Mesenchymal stem cell (in vitro differentiated cells and primary cell): ENCODE results near the gene HK1.
"Not testable (repeated sequence)": the region's sequence is repeated elsewhere in the genome, so short reads cannot be mapped to it uniquely, and the experiment has no call there.

Source experiments
- DNase-seq: peaks from one replicate; pipeline ENCODE4 v3.0.0-alpha.2; 2013
- H2AFZ ChIP-seq: one replicate; pipeline ENCODE4 v1.6.1; 2013; ENCODE audit warnings: low read depth, mild to moderate bottlenecking, control low read depth, inconsistent platforms, low read length, moderate library complexity
- H2AK5ac ChIP-seq: 2 replicates; pipeline ENCODE4 v1.6.1; 2013; ENCODE audit warnings: low read length, moderate library complexity, mild to moderate bottlenecking, inconsistent platforms; ENCODE audit not compliant: severe bottlenecking
- H2BK120ac ChIP-seq: one replicate; pipeline ENCODE4 v1.6.1; 2013; ENCODE audit warnings: low read depth, mild to moderate bottlenecking, inconsistent platforms, low read length, moderate library complexity
- H2BK12ac ChIP-seq, 2 experiments: one replicate each; pipeline ENCODE4 v1.6.1; 2013; ENCODE audit warnings: inconsistent platforms in 2 of 2, low read length in 2 of 2, mild to moderate bottlenecking in 2 of 2, moderate library complexity in 2 of 2, control low read depth in 1 of 2
- H2BK15ac ChIP-seq: one replicate; pipeline ENCODE4 v1.6.1; 2013; ENCODE audit warnings: mild to moderate bottlenecking, low read depth, inconsistent platforms; ENCODE audit not compliant: poor library complexity, severe bottlenecking
- H2BK5ac ChIP-seq: 2 replicates; pipeline ENCODE4 v1.6.1; 2013; ENCODE audit warnings: low read depth, mild to moderate bottlenecking, low read length, control low read depth, inconsistent platforms; ENCODE audit not compliant: poor library complexity, severe bottlenecking
- H3K14ac ChIP-seq, 2 experiments: one replicate each; pipeline ENCODE4 v1.6.1; 2013; ENCODE audit warnings: inconsistent platforms in 2 of 2, low read length in 2 of 2, control low read depth in 1 of 2, mild to moderate bottlenecking in 1 of 2, moderate library complexity in 1 of 2
- H3K18ac ChIP-seq, 2 experiments: one replicate each; pipeline ENCODE4 v1.6.1; 2013; ENCODE audit warnings: inconsistent platforms in 2 of 2, low read length in 2 of 2, control low read depth in 1 of 2, low read depth in 1 of 2, mild to moderate bottlenecking in 1 of 2
- H3K23ac ChIP-seq, 2 experiments: one replicate each; pipeline ENCODE4 v1.6.1; 2013; ENCODE audit warnings: inconsistent platforms in 2 of 2, low read length in 2 of 2, mild to moderate bottlenecking in 2 of 2, moderate library complexity in 2 of 2, control low read depth in 1 of 2
- H3K27ac ChIP-seq: 2 replicates; pipeline ENCODE4 v1.5.1; 2013; ENCODE audit warnings: mild to moderate bottlenecking, moderate library complexity, low read length, control low read depth, inconsistent platforms; ENCODE audit not compliant: poor library complexity, severe bottlenecking
- H3K27me3 ChIP-seq, 2 experiments: 2 replicates each; pipeline versions ENCODE4 v1.6.1 to v1.7.0; 2013; ENCODE audit warnings: low read length in 2 of 2, mild to moderate bottlenecking in 2 of 2, moderate library complexity in 2 of 2, control low read depth in 1 of 2, inconsistent platforms in 1 of 2; ENCODE audit not compliant: control insufficient read depth in 1 of 2, insufficient read depth in 1 of 2
- H3K36me3 ChIP-seq, 2 experiments: 2 replicates each; pipeline versions ENCODE4 v1.6.1 to v1.7.0; 2013; ENCODE audit warnings: low read length in 2 of 2, control low read depth in 1 of 2, inconsistent platforms in 1 of 2, low read depth in 1 of 2, mild to moderate bottlenecking in 1 of 2; ENCODE audit not compliant: insufficient read depth in 2 of 2, control insufficient read depth in 1 of 2
- H3K4ac ChIP-seq, 2 experiments: one replicate each; pipeline ENCODE4 v1.6.1; 2013; ENCODE audit warnings: inconsistent platforms in 2 of 2, low read length in 2 of 2, mild to moderate bottlenecking in 2 of 2, moderate library complexity in 2 of 2, control low read depth in 1 of 2, low read depth in 1 of 2
- H3K4me1 ChIP-seq: 2 replicates; pipeline ENCODE4 v1.6.1; 2013; ENCODE audit warnings: low read depth, low read length, control low read depth; ENCODE audit not compliant: control insufficient read depth, insufficient read depth
- H3K4me2 ChIP-seq: 2 replicates; pipeline ENCODE4 v1.6.1; 2013; ENCODE audit warnings: low read length, mild to moderate bottlenecking, inconsistent platforms; ENCODE audit not compliant: poor library complexity, severe bottlenecking
- H3K4me3 ChIP-seq, 2 experiments: 2 replicates each; pipeline versions ENCODE4 v1.5.1 to v1.7.0; 2013; ENCODE audit warnings: low read length in 2 of 2, mild to moderate bottlenecking in 2 of 2, control low read depth in 1 of 2, low read depth in 1 of 2; ENCODE audit not compliant: insufficient read depth in 1 of 2
- H3K79me1 ChIP-seq: replicated peaks from 2 replicates; pipeline ENCODE4 v1.6.1; 2013; ENCODE audit warnings: mild to moderate bottlenecking, control low read depth, low read length, inconsistent platforms; ENCODE audit not compliant: poor library complexity, severe bottlenecking
- H3K9ac ChIP-seq: 2 replicates; pipeline ENCODE4 v1.7.0; 2013; ENCODE audit warnings: mild to moderate bottlenecking, low read length, moderate library complexity
- H3K9me3 ChIP-seq: 2 replicates; pipeline ENCODE4 v1.7.0; 2013; ENCODE audit warnings: mild to moderate bottlenecking, low read length; ENCODE audit not compliant: control insufficient read depth
- H4K8ac ChIP-seq: one replicate; pipeline ENCODE4 v1.6.1; 2013; ENCODE audit warnings: inconsistent platforms, mild to moderate bottlenecking, low read length, moderate library complexity
- H4K91ac ChIP-seq: one replicate; pipeline ENCODE4 v1.6.1; 2013; ENCODE audit warnings: mild to moderate bottlenecking, low read length, inconsistent platforms
- WGBS: methylation state at CpG from one replicate; pipeline ENCODE4 v1.1.7; 2013; ENCODE audit warnings: mixed read lengths; 5-methylcytosine and 5-hydroxymethylcytosine counted together

Gene HK1

DNA sequence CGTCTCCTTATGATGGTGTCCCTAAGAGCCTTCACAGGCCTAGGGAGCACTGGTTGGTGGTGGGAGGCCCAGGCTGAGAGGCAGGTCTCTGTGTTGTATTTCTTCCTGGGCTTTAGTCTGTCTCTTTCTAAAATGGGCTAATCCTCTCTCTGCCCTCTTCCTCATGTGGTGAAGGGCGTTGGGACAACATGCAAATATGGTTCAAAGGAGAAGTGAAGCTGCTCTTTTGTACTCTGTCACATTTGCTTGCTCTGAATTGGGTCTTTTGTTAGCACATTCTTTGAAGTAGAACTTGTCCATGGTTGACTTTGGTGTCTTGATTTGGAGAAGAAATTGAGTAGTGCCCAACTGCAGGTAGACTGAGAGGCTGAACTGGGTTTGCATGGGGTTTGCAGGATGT lies 814 bp downstream of the HK1 start:
- H2BK5ac ChIP-seq, result no peak overlapping the region
- no peak overlapping the region for H3K9ac ChIP-seq
- peaks cover 8 to 10% of the 10 kb centered on the region in 2 experiments for H3K27me3 ChIP-seq
- H3K79me1 ChIP-seq, result no peaks in the 10 kb centered on the region
- H2AFZ ChIP-seq, result no peak overlapping the region
- no peak overlapping the region for H3K18ac ChIP-seq
- peaks cover 7% of the 10 kb centered on the region for H3K4me1 ChIP-seq
- no peak overlapping the region for H3K23ac ChIP-seq
- H3K27ac ChIP-seq, result peak overlapping the region; percentile 25
- H4K91ac ChIP-seq, result no peak overlapping the region
- H2AK5ac ChIP-seq, result peak overlapping the region; percentile 44
- H3K36me3 ChIP-seq, result no peaks in the 10 kb centered on the region
- 88% methylated on average over 2 of the region's 2 CpGs for WGBS
- H3K14ac ChIP-seq, result no peak overlapping the region
- no peak overlapping the region for H2BK120ac ChIP-seq
- H2BK12ac ChIP-seq, result no peak overlapping the region
- no peak overlapping the region for H4K8ac ChIP-seq
- H3K4me3 ChIP-seq, result no peak overlapping the region
- H3K4me2 ChIP-seq, result no peak overlapping the region
- peaks cover 6% of the 10 kb centered on the region for H3K9me3 ChIP-seq
- H2BK15ac ChIP-seq, result no peak overlapping the region
- H3K4ac ChIP-seq, result no peak overlapping the region
- no peak for DNase-seq

DNA sequence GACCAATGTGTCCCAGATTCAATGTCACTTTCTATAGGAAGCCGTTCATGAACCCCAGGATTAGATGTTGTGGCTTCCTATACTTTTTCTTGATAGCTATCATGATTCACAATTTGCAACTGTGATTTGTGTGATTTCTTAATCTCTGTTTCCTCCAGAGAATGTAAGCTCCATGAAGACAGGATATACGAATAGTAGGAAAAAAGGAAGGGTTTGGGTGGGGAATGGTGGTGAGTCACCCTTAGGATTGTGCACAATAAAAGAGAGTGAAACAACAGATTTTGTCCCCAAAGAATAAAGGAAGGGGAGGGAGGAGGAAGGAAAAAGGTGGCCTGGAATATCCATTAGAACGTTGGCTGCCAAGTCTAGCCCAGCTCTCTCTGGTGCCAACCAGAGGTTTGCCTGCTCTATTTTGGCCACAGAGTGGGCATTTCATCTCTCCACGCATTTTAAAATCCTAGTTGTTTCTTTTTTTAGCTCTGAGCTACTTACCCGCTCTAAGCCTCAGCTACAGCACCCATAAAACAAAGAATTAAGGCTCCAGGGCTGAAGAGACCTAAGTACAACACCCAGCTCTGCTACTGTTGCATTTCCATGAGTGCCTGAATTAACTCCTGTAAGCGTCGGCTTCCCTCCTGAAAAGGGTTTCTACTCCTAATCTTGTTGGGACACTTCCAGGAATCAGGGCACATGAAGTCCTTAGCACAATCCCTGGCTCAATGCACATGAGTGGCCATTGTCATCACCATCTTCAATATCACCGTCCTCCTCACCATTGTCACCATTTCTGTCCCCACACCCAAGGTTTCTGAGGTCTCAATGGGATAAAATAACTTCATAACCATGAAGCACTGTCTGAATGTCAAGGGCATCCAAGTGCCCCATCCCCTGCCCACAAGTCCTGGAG lies 3.5 kb downstream of the HK1 start:
- Histone ChIP-seq H3K36me3 (no peaks in the 10 kb centered on the region), H3K14ac (no peak overlapping the region)
- 91% methylated on average over 7 of the region's 8 CpGs for WGBS

DNA sequence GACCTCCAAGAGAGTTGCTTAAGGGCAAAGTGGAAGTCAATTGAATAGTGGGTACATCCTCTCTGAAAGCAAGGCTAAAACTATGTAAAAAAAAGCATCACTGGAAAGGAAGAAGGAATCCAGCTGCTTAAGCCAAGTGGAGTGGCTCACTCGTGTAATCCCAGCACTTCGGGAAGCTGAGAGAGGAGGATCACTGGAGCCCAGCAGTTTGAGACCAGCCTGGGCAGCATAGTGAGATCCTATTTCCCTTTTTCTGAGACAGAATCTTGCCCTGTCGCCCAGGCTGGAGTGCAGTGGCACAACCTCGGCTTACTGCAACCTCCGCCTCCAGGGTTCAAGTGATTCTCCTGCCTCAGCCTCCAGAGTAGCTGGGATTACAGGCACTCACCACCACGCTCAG lies 6.1 kb downstream of the HK1 start:
- H2AFZ ChIP-seq, H2BK12ac ChIP-seq, H4K8ac ChIP-seq, H2BK5ac ChIP-seq, H2BK120ac ChIP-seq, H2BK15ac ChIP-seq, H4K91ac ChIP-seq, H3K4me1 ChIP-seq, H2AK5ac ChIP-seq, DNase-seq, H3K4me3 ChIP-seq, H3K9ac ChIP-seq, H3K23ac ChIP-seq, H3K36me3 ChIP-seq, H3K9me3 ChIP-seq, H3K79me1 ChIP-seq, H3K4me2 ChIP-seq, H3K18ac ChIP-seq, H3K27ac ChIP-seq, H3K4ac ChIP-seq: not testable (repeated sequence)
- H3K14ac ChIP-seq, result peak overlapping the region in 1 of 2 experiments; percentile 15
- WGBS, result 89% methylated on average over 6 of the region's 6 CpGs
- peaks cover 12 to 14% of the 10 kb centered on the region in 2 experiments for H3K27me3 ChIP-seq

More for the DNA sequence above, 3.5 kb downstream of the HK1 start:
- H3K4me3 ChIP-seq, result no peak overlapping the region
- no peak overlapping the region for H4K91ac ChIP-seq
- no peak overlapping the region for H3K18ac ChIP-seq
- H2BK120ac ChIP-seq, result no peak overlapping the region
- H3K23ac ChIP-seq, result no peak overlapping the region
- peaks cover 8 to 14% of the 10 kb centered on the region in 2 experiments for H3K27me3 ChIP-seq
- H3K4me1 ChIP-seq, result peaks cover 7% of the 10 kb centered on the region
- H2BK5ac ChIP-seq, result no peak overlapping the region
- H3K4me2 ChIP-seq, result no peak overlapping the region
- peaks cover 6% of the 10 kb centered on the region for H3K9me3 ChIP-seq
- H2AFZ ChIP-seq, result no peak overlapping the region
- DNase-seq, result no peak
- no peak overlapping the region for H2BK12ac ChIP-seq
- no peak overlapping the region for H3K4ac ChIP-seq
- no peaks in the 10 kb centered on the region for H3K79me1 ChIP-seq
- no peak overlapping the region for H2BK15ac ChIP-seq
- no peak overlapping the region for H3K9ac ChIP-seq
- no peak overlapping the region for H2AK5ac ChIP-seq
- H4K8ac ChIP-seq, result no peak overlapping the region
- H3K27ac ChIP-seq, result no peak overlapping the region

DNA sequence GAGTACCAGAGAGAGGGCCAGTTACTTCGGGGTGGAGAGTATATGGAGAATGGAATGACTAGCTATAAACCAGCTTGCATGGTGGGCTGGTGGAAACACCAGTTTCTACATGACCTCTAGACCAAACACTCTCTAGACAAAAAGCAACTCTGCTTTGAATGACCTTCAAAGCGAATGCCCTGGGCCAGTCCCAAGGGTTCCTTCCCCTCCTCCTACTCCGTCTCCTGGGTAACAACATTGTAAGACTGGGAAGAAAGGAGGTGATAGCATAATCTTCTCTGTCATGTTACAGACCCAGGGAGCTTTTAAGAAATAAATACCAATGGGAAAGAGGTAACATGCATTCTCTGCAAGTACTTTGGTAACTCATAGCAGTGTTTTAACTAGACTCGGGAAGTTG lies 7.4 kb downstream of the HK1 start:
- Histone ChIP-seq H4K91ac (no peak overlapping the region), H3K27ac (no peak overlapping the region), H3K4me1 (no peaks in the 10 kb centered on the region), H3K18ac (no peak overlapping the region), H3K4me2 (no peak overlapping the region), H3K23ac (no peak overlapping the region), H2AK5ac (no peak overlapping the region), H3K36me3 (no peaks in the 10 kb centered on the region), H3K4me3 (no peak overlapping the region), H2AFZ (no peak overlapping the region), H3K9me3 (peaks cover 6% of the 10 kb centered on the region), H3K27me3 (peaks cover 12 to 14% of the 10 kb centered on the region in 2 experiments), H3K4ac (no peak overlapping the region), H3K79me1 (no peaks in the 10 kb centered on the region), H3K9ac (no peak overlapping the region), H2BK120ac (no peak overlapping the region), H2BK12ac (no peak overlapping the region), H3K14ac (no peak overlapping the region), H4K8ac (no peak overlapping the region), H2BK5ac (no peak overlapping the region), H2BK15ac (no peak overlapping the region)
- WGBS, result 100% methylated on average over 1 of the region's 4 CpGs
- DNase-seq, result no peak
